Stimulated activated CD8-positive, alpha-beta memory T cell treated with anti-CD3 and anti-CD28 coated beads, Interleukin-2, amount 100 ng/mL, for 48 hours (primary cell): ENCODE results near the gene EPB41L2.

Experiments
- DNase-seq, 2 donors: peaks; one replicate each; pipeline ENCODE4 v3.0.0-alpha.2; 2020; ENCODE audit warnings: low read depth in 2 of 2

The EPB41L2 gene

DNA sequence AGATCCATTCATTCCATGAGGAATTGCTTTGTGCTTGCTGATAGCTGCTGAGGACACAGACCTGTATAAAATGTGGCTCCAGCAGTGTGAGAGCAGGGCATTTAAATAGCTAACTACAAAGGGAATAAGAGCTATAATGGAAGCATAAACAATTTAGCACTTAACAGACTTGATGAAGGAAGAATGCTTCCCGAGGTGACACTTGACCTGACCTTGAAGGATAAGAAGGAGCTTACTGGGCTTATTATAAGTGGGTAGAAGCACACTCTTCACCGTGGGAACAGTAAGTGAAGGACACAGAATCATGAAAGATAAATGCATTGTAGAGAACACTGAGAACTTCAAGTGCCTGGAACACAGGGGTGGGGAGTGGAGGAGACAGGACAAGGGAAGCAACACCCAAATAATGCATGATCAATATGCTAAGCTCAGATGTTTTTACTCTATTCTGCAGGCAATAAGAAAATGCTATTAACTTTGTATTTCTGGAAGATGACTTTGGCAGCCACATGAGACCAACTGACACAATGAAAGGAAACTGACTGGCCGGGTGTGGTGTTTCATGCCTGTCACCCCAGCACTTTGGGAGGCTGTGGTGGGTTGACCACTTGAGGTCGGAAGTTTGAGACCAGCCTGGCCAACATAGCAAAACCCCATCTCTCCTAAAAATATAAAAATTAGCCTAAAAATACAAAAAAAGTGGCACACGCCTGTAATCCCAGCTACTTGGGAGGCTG is 84.2 kb downstream of the EPB41L2 start:
- DNase-seq, result no peak

DNA sequence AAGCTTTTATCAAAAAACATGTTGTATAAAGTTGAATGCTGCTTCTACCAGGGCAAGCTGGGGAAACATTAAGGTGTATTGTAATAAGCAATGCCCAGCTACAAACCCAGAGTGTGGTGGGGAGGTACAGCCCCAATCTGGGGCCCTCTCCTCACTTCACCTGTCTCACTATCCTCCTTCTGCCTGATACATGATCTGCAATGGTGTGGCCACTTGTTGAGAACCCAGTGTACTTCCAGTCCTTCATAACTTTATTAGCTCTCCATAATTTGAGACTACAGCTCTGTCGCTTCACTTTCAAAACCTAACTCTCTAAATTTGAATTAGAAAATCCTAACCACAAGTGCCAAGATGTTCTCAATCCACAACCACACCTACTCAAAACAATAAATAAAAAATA is 84.9 kb downstream of the EPB41L2 start:
- no peak for DNase-seq

DNA sequence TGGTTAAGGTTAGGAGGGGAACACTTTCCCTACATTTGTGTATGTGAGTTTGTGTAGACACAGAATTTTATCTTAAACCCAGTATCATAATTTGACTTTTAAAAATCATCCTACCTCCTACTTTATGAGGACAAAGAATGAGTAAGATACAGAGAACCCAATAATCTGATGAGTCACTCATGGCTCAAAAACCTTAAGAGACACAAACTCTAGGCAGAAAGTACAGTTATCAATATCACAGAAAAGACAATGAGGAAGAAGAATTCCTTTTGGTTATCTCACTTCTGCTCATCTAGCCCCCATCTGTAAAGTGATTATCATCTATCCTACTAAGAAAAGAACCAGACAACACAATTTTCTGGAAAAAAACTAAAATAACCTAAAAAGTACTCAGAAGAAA is 87.7 kb downstream of the EPB41L2 start:
- DNase-seq, result no peak

DNA sequence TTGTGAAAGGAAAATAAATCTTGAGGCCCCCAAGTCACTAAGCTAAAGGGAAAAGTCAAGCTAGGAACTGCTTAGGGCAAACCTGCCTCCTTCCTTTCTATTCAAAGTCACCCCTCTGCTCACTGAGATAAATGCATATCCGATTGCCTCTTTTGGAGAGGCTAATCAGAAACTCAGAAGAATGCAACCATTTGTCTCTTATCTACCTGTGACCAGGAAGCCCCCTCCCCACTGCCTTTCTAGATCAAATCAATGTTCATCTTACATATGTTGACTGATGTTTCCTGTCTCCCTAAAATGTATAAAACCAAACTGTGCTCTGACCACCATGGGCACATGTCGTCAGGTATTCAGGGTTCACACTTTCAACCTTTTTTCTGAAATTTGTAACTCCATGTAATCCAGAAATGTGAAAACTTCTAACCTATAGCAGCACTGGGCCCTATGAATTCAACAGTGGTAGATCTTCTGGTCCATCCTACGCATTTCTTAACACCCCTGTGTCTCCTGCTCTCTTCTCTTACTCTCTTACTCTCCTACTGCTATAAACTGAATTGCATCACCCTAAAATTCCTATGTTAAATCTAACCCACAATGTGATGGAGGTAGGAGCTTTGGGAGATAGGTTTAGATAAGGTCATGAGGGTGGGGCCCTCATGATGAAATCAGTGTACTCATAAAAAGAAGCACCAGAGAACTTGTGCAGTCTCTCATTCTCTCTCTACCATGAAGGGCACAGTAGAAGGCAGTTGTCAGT is 89.3 kb downstream of the EPB41L2 start:
- no peak for DNase-seq

DNA sequence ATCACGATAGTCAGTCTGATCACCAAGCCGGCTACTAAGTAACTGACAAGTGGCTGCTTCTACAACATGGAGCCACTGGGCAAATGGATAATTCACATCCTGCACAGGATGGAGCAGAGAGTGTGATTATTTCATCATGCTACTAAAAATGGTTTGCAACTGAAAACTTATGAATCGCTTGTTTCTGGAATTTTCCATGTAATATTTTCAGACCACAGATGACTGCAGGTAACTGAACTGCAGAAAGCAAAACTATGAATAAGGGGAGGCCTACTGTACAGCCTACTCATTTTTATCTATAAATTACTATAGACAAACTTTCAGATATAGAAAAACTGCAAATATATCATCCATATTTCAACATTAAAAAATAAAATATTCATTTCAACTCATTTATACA is 91.5 kb downstream of the EPB41L2 start:
- DNase-seq, result no peak

DNA sequence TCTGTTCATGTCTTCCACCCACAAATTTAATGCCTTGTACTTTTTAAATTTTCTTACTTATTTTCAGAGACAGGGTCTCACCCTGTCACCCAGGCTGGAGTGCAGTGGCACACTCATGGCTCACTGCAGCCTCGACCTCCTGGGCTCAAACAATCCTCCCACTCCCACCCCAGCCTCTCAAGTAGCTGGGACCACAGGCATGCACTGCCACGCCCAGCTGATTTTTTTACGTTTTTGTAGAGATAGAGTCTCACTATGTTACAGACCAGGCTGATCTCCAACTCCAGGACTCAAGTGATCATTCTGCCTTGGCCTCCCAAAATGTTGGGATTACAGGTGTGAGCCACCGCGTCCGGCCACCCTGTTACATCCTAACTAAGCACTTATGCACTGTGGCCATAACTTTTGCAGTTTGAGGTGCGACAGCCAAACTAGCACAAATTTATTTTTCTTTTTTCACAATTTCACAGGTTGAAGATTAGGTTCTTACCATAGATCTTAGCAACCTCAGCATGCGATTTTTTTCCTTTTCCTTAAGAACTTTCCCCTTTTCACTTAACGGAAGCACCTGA is 92.1 kb downstream of the EPB41L2 start:
- DNase-seq, result no peak

DNA sequence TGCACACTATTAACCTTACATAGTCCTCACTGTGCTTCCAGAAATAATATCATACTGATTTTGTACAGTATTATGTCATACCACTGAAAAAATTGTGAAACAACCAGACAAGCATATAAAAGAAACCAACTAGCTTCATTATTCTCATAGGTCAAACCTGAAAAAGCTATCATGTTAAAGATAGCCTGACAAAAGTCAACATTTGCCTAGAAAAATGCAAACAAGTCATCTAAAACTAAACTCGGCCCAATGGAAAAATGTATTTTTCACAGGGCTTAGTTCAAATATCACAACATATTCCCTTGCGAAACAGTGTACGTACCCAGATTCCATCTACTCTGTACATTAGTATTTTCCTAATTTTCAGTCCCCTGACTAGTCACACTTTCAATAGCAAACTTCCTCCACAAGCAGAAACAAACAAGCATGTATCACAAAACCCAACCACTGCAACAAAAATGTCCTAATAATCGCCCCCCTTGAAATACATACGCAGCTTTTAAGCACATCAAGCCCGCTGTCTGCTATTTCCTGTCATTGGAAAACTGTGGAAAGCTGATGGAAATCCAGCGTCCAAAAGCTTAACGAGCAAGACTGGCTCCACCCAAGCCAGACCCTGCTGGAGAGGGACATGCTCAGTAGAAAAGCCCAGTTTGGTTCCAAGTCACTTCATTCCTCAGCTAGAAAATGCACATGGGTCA is 93.1 kb downstream of the EPB41L2 start:
- no peak for DNase-seq

DNA sequence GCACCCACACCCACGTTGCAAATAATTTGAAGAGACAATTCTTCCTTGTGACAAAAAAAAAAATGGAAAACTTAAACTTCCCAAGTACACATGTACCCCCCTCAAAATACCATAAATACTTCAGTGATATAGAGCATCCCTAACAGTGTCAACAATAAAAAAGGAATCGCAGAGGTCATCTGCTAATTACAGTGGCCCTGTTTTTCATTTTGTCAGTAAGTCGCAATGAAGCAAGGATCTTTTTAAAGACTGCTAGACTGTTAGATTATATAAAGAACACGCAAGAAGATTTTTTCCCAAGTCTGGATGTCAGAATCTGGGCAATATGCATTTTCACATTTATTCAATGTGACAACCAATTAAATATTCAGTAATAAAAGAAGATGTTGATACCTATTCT is 93.9 kb downstream of the EPB41L2 start:
- no peak for DNase-seq

DNA sequence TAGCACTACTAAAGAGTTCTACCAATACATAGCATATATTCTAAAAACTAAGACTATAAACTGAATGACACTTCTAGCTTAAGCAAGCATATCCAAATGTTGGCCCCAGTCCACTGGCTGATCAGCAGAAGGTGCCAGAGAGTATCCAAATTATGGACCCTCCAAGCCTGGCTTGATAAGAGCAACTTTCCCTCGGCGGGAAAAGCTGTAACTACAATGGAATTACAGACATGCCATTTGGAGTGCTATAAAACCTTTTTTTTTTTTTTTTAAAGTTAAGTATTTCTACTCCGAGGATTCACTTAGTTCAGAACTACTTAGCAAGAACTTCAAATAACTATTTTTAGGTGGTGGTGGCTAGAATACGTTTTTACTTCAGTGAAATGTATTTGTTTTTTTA is 94.6 kb downstream of the EPB41L2 start:
- no peak for DNase-seq

DNA sequence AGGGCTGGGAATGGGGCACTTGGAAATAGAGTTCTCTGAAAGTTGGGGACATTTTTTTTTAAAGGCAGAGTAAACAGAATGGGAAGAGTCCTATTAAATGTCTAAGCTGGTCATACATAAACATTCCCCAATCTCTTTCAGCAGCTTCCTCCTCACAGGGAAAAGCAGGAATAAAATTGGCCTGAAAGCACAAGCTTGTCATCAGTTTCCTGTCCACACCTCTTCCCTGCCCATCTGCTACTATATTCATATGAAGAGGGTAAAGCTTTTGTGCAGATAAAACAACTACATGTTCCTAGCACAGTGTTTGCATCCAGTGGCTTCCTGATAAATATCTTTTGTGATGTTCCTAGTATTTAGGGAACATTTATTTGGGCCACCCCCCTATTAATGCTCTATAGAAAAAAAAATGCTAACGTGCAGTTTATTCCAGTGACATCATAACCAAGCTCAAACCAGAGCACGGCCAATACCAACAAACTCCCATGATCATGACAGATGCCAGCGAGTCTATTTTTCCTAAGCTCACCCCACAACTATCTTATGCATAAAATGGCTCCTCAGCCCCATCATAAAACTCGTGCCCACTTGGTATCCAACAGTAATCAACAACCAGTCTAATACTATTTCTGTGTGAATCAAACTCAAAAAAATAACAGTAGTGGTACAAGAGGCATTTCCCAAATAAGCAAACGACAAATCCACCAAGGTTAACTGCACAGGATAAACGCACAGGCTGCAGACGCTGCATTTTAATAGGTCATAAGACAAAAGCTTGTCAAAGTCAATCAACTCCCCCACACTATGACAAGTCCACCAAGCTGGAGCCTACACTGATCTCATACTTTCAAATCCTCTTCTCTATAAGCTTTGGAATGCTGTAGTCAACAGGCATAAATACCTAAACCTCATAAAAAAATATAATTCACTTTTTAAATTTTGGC is 95.3 kb downstream of the EPB41L2 start:
- DNase-seq, result no peak

DNA sequence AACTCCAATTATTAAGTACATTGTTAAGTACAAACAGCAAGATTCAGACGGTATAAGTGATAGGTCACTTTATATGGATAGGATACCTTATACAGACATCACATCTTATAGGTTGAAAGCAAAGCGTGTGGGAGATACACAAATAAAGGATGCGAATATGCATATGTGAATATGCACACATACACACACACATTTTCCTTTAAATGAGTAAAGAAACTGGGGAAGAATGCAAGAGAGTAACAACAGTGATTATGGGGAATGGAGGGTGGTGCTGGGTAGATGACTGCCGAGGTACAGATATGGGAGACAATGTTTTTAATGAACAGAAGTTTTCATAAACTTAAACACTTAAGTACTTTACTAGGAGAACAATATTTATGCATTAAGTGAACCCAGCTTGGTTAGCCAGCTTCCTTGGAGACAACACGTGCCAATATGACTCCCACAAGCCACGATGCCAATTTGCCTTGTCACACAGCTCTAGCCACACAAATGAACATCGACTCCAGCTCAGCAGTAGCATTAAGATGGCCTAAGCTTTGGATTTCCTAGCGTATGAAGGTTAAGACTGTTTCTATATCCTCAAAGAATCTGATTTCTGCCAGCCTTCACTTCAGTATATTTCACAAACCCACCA is 96.6 kb downstream of the EPB41L2 start:
- no peak for DNase-seq

DNA sequence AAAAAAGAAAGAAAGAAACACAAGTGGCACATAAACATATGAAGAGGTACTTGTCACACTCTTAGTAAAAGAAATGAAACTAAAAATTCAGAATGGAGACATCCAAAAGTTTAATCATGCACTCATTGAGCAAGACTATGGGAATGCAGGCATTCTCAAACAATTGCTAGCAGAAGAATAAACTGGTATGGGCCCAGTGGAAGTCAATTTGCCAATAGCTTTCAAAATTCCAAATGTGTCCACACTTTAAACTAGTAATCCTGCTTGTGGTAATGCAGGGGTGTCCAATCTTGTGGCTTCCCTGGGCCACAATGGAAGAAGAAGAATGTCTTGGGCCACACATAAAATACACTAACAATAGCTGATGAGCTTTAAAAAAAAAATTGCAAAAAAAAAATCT is 97.4 kb downstream of the EPB41L2 start:
- DNase-seq, result no peak

DNA sequence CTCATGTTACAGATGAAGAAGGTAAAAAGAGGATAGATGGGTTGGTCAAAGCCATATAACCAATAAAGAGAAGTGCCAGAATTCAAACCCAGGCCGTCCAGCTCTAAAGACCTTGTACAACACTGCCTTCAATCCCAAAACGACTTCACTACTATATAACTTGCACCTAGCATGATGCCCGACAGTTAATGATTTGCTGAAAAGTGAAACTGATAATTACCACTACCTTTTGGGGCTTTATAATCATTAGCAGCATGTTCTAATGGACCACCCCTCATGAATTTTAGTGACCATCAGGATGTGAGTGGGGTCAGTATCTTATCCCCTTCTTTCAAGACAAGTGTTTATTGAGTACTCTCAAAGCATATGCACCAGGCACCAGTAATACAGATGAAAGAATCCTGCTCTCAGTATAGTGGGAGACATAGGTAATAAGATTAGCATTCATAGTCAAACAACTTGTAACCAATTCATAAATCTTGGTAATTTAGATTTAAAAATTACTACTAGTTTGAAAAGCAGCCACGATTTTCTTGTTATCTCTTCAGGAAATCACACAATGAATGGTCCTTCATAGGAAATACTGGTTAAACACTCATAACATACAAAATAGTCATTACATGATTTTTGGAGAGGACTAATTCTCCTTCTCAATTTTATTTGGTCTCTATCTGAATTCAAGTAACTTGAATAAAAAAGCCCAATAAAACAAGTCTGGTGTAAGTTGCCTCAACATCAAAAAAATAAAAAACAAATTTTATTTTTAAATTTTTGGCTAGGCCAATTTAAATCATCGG is 98.0 kb downstream of the EPB41L2 start:
- no peak for DNase-seq

DNA sequence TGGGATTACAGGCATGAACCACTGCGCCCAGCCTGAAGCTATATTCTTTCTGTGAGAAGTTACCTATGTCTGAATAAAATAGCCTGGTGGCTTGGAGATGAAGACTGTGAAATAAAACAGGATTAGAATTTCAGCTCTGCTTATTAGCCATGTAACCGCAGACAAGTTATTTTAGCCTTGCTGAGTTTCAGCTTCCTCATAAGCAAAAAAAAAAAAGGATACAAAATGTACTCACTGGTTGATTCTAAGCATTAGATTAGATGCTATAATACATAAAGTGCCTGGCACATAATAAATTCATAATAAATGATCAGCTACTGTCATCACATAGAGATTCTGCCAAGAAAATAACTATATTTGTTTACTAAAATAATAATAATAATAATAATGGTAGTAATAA is 98.8 kb downstream of the EPB41L2 start:
- DNase-seq, result no peak

DNA sequence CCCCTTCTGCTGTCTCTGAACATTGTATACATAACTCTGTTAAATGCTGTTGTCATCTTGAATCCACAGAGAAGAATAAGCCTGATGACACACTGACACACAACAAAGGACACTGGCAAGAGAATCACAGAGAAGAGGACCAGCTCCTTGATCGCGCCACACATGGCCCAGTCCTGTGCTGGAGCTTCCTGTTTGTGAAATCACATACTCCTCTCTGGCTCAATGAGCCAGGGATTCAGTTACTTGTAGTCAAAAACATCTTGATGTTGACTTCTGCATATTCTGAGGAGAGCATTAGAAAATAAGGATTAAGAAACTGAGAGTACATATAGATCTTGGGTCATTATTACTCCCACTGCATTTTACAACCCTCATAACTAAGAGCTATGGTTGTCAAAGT is 100.1 kb downstream of the EPB41L2 start:
- no peak for DNase-seq

DNA sequence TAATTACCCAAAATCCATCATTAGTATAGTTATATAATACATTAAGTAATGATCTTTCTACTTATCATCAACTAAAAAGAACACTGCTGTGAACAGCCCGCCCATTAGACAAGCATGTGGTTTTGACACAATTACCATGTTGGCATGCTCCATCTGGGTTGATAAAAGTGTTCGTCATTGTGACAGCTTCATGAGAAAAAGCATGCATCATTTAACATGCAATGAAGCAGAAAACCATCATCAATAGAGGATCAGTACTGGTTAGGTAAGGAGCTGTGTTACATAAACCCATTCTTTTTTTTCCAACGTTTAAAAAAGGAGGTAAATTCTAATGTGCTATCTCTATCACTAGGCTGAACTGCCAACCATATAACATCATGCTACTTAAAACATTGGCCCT is 101.9 kb downstream of the EPB41L2 start:
- DNase-seq, result no peak

DNA sequence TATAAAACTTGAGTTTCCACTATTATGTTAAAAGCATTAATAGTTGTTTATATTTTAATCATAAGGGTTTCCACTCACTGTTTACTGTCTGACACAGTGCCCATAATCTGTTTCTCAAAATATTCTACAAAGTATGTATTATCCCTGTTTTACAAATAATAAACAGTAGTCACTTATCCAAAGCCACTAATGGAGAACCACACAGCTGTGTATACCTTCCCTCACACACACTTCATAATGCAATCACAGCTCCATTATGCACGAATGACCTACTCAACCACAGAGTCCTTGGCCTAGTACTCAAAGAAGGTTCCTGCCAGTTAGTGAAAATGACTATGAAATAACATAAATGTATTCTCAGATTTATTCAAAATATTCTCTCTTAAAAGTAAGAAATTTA is 103.1 kb downstream of the EPB41L2 start:
- DNase-seq, result no peak

DNA sequence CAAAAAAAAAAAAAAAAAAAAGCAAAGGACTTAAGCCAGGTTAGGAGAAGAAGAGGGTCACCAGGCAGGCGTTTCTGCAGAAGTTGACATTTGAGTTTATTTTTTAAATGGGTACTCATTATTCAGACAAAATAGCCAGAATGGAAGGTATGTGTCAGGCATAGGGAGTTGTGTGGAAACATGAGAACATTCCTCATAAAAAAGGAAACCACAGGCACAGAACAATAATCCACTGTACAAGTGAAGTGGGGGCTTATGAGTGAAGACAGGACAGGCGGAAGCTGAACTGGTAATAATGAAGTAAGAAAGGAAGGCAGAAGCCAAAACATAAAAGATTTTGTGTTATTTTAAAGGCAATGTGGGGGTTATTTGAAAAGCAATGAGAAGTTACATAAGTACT is 104.6 kb downstream of the EPB41L2 start:
- no peak for DNase-seq

DNA sequence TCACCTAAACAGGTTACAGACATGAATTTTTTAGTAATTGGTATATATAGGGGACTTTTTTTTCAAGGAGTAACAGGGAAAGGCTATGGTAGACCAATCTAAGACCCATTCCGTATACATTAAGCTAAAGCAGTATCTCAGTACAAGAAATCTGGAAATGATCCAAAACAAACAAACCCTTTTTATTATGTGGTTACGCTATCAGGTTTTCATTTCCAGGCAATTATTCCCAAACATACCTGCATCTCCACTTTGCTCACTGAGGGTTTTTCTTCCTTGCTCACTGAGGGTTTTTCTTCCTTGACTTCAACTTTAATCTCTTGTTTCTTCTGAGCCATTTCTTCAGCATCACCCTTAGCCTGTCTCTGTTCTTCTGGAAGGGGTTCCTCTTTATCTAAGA is 107.3 kb downstream of the EPB41L2 start:
- DNase-seq, result no peak

DNA sequence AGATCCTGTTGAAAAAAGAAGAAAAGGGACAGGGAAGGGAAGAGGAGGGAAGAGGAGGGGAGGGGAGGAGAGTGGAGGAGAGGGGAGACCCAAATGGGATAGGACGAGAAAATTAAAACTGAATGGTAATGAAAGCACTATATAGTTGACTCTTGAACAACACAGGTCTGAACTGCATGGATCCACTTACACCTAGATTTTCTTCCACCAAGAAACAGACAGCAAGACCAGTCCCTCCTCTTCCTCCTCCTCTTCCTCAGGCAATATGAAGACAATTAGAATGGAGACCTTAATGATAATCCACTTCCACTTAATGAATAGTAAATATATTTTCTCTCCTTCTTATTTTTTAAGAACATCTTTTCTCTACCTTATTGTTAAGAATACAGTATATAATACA is 113.5 kb downstream of the EPB41L2 start:
- no peak for DNase-seq
